ACC112 (cell line): ENCODE data around the gene RFC3.

Experiments used
- H2AFZ ChIP-seq: fragments of 200-600 bp; sonication (generic); one replicate; pipeline ENCODE4 v1.6.0; 2017; ENCODE audit warnings: antibody characterized with exemption, low read length; ENCODE audit not compliant: unreplicated experiment
- H3K27ac ChIP-seq: fragments of 200-600 bp; sonication (generic); 2 replicates; pipeline ENCODE4 v1.5.1; 2014; ENCODE audit warnings: low read depth, mild to moderate bottlenecking, antibody characterized with exemption, low read length, moderate library complexity
- H3K27me3 ChIP-seq: fragments of 200-600 bp; sonication (generic); 2 replicates; pipeline ENCODE4 v1.6.1; 2014; ENCODE audit warnings: mild to moderate bottlenecking, antibody characterized with exemption, low read length, moderate library complexity, mixed read lengths; ENCODE audit not compliant: insufficient read depth
- H3K36me3 ChIP-seq: fragments of 200-600 bp; sonication (generic); 2 replicates; pipeline ENCODE4 v1.6.1; 2016; ENCODE audit warnings: mild to moderate bottlenecking, antibody characterized with exemption, low read length, moderate library complexity, mixed read lengths; ENCODE audit not compliant: insufficient read depth
- H3K4me1 ChIP-seq: fragments of 200-600 bp; sonication (generic); one replicate; pipeline ENCODE4 v1.6.1; 2016; ENCODE audit warnings: low read length, mixed read lengths; ENCODE audit not compliant: insufficient read depth, unreplicated experiment, control insufficient read depth
- H3K4me3 ChIP-seq: fragments of 200-600 bp; sonication (generic); 2 replicates; pipeline ENCODE4 v1.5.1; 2014; ENCODE audit warnings: mild to moderate bottlenecking, low read depth, low read length
- H3K79me2 ChIP-seq: fragments of 200-600 bp; sonication (generic); one replicate; pipeline ENCODE4 v1.6.0; 2016; ENCODE audit warnings: low read length; ENCODE audit not compliant: control insufficient read depth, unreplicated experiment, insufficient read depth

RFC3 gene

DNA sequence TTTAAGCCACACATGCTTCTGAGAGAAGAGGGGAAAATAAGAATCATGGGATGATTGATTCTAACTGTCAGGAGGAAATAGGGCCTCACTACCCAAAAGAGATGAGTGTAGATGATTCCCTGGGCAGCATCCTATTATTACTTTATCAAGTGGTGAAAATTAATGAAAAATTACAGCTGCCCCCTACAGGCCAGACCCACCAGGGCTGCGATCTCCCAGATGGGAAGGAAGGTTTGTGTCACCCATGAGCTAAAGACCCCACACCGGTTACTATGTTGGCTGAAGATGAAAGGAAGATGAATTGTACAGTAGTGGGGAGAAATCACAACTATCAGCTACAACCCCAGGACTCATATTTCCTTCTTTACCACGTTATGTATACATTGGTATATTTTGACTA, 49.5 kb downstream of the RFC3 start:
- no peaks in the 10 kb centered on the region for H3K79me2 ChIP-seq
- H3K4me3 ChIP-seq, result no peak overlapping the region
- no peak overlapping the region for H2AFZ ChIP-seq
- no peaks in the 10 kb centered on the region for H3K27me3 ChIP-seq
- H3K4me1 ChIP-seq, result no peaks in the 10 kb centered on the region
- no peaks in the 10 kb centered on the region for H3K36me3 ChIP-seq
- H3K27ac ChIP-seq, result no peak overlapping the region

DNA sequence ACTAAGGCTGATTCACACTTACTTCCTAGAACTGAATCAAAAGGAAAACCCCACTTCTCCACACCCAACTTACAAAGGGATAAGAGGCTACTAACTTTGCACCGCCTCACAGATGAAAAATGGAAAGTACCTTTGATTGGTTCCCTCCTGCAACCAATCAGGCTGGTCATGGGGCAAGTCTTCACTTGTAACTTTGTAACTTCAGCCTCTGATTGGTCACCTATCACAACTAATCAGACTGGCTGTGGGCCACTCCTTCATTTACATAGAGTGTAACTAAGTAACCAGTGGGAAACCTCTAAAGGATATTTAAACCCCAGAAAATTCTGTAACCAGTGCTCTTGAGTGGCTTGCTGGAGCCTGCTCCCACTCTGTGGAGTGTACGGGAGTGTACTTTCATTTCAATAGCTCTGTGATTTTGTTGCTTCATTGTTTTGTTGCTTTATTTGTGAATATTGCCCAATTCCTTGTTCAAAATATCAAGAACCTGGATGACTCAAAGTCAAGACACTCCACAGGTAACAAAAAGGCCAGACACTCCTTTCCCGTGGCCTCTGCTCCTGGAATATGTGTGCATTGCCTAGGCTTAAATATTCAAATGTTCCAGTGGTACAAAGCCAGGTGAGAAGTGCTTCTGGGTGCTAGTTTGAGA, 50.5 kb downstream of the RFC3 start:
- Histone ChIP-seq H3K27me3 (no peaks in the 10 kb centered on the region), H3K4me1 (no peaks in the 10 kb centered on the region), H3K79me2 (no peaks in the 10 kb centered on the region), H2AFZ (no peak overlapping the region), H3K27ac (no peak overlapping the region), H3K36me3 (no peaks in the 10 kb centered on the region), H3K4me3 (no peak overlapping the region)

DNA sequence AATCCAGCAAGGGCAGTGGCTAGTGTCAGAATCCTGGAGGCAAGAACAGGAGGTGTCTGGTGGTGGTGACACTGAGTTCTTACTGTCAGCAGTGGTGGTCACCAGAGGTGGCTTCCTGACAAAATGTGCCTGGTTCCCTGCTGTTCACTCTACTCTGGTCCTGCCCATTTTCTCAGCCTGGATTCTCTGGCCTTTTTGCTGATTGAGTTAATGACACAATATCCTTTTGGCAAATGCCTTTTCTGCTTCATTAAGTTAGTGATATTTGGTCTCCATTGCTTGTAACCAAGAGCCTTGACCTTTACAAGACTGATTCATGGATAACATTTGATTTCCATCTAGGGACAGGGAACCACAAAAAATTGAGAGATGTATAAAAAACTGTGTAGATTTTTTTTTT, 51.1 kb downstream of the RFC3 start:
- Histone ChIP-seq H3K4me3 (no peak overlapping the region), H3K27ac (no peak overlapping the region), H3K36me3 (no peaks in the 10 kb centered on the region), H3K4me1 (no peaks in the 10 kb centered on the region), H3K27me3 (no peaks in the 10 kb centered on the region), H3K79me2 (no peaks in the 10 kb centered on the region), H2AFZ (no peak overlapping the region)

GRCh38 chr13:33870046-33870668, 52.2 kb downstream of the RFC3 start:
- H3K4me3 ChIP-seq, result no peak overlapping the region
- no peaks in the 10 kb centered on the region for H3K79me2 ChIP-seq
- H3K27ac ChIP-seq, result no peak overlapping the region
- H3K36me3 ChIP-seq, result no peaks in the 10 kb centered on the region
- H3K4me1 ChIP-seq, result no peaks in the 10 kb centered on the region
- H2AFZ ChIP-seq, result no peak overlapping the region
- H3K27me3 ChIP-seq, result no peaks in the 10 kb centered on the region

GRCh38 chr13:33871207-33872004, 53.5 kb downstream of the RFC3 start:
- H3K79me2 ChIP-seq, result no peaks in the 10 kb centered on the region
- no peaks in the 10 kb centered on the region for H3K27me3 ChIP-seq
- H3K4me1 ChIP-seq, result no peaks in the 10 kb centered on the region
- no peak overlapping the region for H3K27ac ChIP-seq
- H3K36me3 ChIP-seq, result no peaks in the 10 kb centered on the region
- H3K4me3 ChIP-seq, result no peak overlapping the region
- no peak overlapping the region for H2AFZ ChIP-seq

DNA sequence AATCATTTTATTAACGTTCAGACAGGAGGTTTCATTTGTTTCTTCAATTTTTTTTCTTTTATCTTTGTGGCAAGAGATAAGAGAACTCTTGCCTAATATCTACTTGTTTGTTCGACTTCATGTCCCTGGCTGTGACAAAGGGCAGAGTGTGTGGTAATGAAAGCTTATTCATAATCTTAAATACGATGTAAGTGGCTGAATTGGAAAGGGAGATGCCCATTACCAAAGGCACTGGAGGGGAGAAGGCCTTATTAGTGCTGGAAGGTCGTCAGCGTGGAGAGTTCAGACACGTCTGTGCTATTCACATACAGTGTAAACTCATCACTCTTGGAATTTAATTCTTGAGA, 54.0 kb downstream of the RFC3 start:
- no peak overlapping the region for H2AFZ ChIP-seq
- no peak overlapping the region for H3K4me3 ChIP-seq
- no peaks in the 10 kb centered on the region for H3K36me3 ChIP-seq
- H3K79me2 ChIP-seq, result no peaks in the 10 kb centered on the region
- H3K27me3 ChIP-seq, result no peaks in the 10 kb centered on the region
- H3K27ac ChIP-seq, result no peak overlapping the region
- no peaks in the 10 kb centered on the region for H3K4me1 ChIP-seq

DNA sequence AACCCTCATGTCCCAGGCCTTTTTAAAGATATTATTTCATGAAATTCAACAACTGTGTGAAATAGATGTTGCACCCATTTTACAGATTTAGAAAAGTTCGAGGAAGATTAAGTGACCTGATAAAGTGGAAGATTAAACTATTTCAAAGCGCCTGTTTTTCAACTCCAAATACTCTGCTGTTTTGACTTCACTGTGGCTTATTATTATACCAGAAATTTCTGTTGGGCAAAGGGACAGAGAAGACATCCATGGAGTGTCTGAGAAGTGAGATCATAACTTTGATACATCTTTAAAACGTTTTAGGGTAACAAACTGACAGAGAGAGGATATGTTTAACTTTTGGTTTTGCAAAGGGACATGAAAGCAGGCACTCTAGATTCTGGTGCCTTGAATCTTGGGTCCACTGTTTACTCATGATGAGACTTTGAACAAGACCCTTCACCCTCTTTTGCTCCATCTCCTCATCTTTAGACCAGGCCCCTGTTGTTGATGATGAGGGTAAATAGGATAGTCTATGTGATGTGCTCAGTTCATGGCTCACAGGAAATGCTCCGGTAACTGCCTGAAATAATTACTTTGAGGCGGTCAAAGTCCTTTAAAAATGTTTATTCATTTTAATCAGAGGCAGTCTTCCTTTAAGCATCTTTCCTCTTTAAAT, 55.4 kb downstream of the RFC3 start:
- H3K4me1 ChIP-seq, result no peaks in the 10 kb centered on the region
- no peak overlapping the region for H3K27ac ChIP-seq
- H3K79me2 ChIP-seq, result no peaks in the 10 kb centered on the region
- H3K36me3 ChIP-seq, result no peaks in the 10 kb centered on the region
- no peak overlapping the region for H3K4me3 ChIP-seq
- no peaks in the 10 kb centered on the region for H3K27me3 ChIP-seq
- H2AFZ ChIP-seq, result no peak overlapping the region

DNA sequence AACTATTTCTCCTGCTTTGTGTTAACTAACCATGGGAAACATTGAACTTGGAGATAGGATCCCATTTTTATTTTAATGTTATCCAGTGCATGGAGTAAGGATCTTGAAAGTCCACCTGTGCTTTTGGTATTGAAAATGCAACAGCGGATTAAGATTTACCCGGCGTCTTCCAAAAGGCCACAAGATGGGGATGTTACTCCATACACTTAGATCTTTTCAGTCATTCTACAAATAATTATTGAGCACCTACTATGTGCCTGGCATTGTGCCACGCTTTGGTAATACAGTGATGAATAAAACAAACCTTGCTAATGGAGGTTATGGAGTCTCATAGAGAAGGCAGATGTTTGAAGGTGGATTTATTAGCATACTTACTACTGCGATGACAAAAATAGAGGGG, 56.9 kb downstream of the RFC3 start:
- Histone ChIP-seq H3K4me3 (no peak overlapping the region), H3K4me1 (no peaks in the 10 kb centered on the region), H3K27ac (no peak overlapping the region), H3K36me3 (no peaks in the 10 kb centered on the region), H2AFZ (no peak overlapping the region), H3K27me3 (no peaks in the 10 kb centered on the region), H3K79me2 (no peaks in the 10 kb centered on the region)

DNA sequence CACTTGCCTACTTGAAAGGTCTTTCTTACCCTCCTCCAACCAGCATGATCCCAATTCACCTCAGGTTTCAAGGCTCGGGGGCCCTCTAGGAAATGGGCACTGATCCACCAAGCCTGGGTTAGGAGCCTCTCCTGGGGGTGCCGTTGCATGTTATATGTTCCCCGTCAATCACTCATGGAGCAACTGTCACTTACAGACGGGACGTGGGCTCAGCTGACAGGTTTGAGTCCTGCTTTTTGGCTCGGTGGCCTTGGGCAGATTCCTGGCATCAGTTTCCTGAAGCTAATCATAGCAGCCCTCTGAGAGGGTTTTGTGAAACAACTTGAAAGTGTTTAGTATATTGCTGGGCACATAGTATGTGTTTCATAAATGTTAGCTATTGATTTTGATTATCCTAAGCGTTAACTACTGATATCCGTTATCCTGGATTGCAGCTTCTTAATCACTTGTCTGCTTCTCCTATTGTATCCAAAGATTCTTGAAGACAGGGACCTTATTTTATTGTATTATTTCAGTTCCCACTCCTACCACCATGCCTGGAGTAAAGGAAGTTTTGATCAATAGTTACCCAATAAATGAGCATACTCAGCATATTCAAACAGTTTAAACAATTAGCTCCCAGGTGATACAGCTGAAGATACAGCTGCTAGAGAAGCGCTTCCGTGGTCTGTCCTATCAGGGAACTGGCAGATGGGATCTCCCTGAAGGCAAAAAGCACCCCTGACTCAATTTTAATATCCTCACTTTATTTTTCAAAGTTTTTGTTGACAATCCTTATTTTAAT, 57.9 kb downstream of the RFC3 start:
- H3K4me1 ChIP-seq, result no peaks in the 10 kb centered on the region
- H3K4me3 ChIP-seq, result no peak overlapping the region
- H3K79me2 ChIP-seq, result no peaks in the 10 kb centered on the region
- H3K27ac ChIP-seq, result no peak overlapping the region
- no peak overlapping the region for H2AFZ ChIP-seq
- H3K36me3 ChIP-seq, result no peaks in the 10 kb centered on the region
- H3K27me3 ChIP-seq, result no peaks in the 10 kb centered on the region

DNA sequence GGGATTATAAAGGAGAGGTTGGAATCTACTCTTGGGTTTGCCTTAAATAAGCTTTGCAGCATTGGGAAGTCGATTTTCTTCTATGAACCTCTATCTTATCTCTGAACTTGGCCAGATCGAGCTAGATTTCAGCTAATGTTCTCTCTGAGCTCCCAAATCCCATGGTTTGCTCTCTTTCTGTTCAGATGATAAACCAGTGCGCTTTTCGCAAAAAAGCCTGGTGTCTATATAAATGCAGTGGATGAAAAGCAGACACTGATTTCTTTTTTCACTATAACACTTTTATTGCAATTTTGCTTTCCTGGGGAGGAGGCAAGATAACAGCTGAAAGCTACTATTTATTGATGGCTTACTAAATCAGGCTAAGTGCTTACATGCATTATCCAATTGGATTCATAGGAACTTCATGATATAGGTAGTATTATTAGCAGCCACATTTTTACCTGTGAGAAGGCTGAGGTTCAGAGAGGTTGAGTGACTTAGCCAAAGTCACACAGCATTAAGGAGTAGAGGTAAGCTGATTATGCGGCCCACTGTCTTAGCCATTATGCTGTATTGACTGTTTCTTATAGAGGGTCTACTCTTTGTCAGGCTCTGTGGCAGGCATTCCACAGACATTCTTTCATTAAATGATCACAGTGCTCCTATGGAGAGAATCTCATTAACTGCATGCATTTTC, 58.9 kb downstream of the RFC3 start:
- no peaks in the 10 kb centered on the region for H3K79me2 ChIP-seq
- H3K27me3 ChIP-seq, result no peaks in the 10 kb centered on the region
- no peaks in the 10 kb centered on the region for H3K36me3 ChIP-seq
- H2AFZ ChIP-seq, result no peak overlapping the region
- no peak overlapping the region for H3K27ac ChIP-seq
- no peaks in the 10 kb centered on the region for H3K4me1 ChIP-seq
- H3K4me3 ChIP-seq, result no peak overlapping the region
